Parathyroid adenoma (tissue), 2 donors: ENCODE results near the gene GSE1.

ENCODE experiments used
- H2AFZ ChIP-seq: fragments of 300-600 bp; sonication (generic); one replicate; pipeline ENCODE4 v1.7.0; 2017; ENCODE audit warnings: antibody characterized with exemption, mild to moderate bottlenecking
- H3K27ac ChIP-seq: fragments of 300-600 bp; sonication (generic); one replicate; pipeline ENCODE4 v1.7.0; 2017
- H3K27me3 ChIP-seq: fragments of 300-600 bp; sonication (generic); one replicate; pipeline ENCODE4 v1.7.0; 2017; ENCODE audit warnings: low read length; ENCODE audit not compliant: control insufficient read depth, insufficient read depth
- H3K36me3 ChIP-seq: fragments of 300-600 bp; sonication (generic); one replicate; pipeline ENCODE4 v1.7.0; 2017; ENCODE audit warnings: low read length; ENCODE audit not compliant: control insufficient read depth, insufficient read depth
- H3K4me1 ChIP-seq: fragments of 300-600 bp; sonication (generic); one replicate; pipeline ENCODE4 v1.7.0; 2017; ENCODE audit warnings: control low read depth
- H3K4me2 ChIP-seq: fragments of 300-600 bp; sonication (generic); one replicate; pipeline ENCODE4 v1.7.0; 2017; ENCODE audit warnings: low read length
- H3K4me3 ChIP-seq: fragments of 300-600 bp; sonication (generic); one replicate; pipeline ENCODE4 v1.7.0; 2017; ENCODE audit warnings: low read depth, low read length
- H3K79me2 ChIP-seq: fragments of 300-600 bp; sonication (generic); one replicate; pipeline ENCODE4 v1.7.0; 2017; ENCODE audit warnings: control low read depth
- H3K9ac ChIP-seq: fragments of 300-600 bp; sonication (generic); one replicate; pipeline ENCODE4 v1.7.0; 2017; ENCODE audit warnings: mild to moderate bottlenecking
- H3K9me3 ChIP-seq: fragments of 300-600 bp; sonication (generic); one replicate; pipeline ENCODE4 v1.7.0; 2017; ENCODE audit warnings: low read length; ENCODE audit not compliant: control insufficient read depth
- TF ChIP-seq, protein P1 (sequence below): fragments of 300-600 bp; sonication (generic); IDR thresholded peaks from one replicate; pipeline ENCODE4 v1.7.0; 2017; ENCODE audit warnings: antibody characterized with exemption, mild to moderate bottlenecking
- donor health status: primary hyperparathyroidism.

Gene GSE1

DNA sequence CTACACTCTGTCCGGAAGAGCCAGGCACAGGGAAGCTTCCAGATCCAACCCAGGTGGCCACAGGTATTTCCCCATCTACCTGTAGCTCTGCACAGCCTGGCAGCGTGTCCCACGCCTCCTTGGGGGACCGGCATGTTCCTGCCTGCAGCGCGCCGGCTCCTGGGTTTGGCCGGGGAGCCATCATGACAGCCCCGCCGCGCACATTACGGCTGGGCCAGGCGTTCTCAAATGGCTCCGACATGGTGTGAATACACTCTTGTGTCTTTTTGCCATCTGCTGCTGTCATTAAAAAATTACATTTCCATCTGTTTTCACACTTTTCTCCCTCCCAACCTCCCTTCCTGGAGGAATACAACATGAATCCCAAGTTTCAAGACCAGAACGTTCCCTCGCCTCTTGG is 83.7 kb downstream of the GSE1 start:
- Histone ChIP-seq H3K9ac (no peak overlapping the region), H3K4me2 (no peak overlapping the region), H2AFZ (no peak overlapping the region), H3K27ac (no peak overlapping the region), H3K9me3 (no peaks in the 10 kb centered on the region), H3K36me3 (no peaks in the 10 kb centered on the region), H3K79me2 (no peaks in the 10 kb centered on the region), H3K4me1 (peaks cover 8% of the 10 kb centered on the region), H3K27me3 (no peaks in the 10 kb centered on the region), H3K4me3 (no peak overlapping the region)
- TF ChIP-seq, protein P1, sequence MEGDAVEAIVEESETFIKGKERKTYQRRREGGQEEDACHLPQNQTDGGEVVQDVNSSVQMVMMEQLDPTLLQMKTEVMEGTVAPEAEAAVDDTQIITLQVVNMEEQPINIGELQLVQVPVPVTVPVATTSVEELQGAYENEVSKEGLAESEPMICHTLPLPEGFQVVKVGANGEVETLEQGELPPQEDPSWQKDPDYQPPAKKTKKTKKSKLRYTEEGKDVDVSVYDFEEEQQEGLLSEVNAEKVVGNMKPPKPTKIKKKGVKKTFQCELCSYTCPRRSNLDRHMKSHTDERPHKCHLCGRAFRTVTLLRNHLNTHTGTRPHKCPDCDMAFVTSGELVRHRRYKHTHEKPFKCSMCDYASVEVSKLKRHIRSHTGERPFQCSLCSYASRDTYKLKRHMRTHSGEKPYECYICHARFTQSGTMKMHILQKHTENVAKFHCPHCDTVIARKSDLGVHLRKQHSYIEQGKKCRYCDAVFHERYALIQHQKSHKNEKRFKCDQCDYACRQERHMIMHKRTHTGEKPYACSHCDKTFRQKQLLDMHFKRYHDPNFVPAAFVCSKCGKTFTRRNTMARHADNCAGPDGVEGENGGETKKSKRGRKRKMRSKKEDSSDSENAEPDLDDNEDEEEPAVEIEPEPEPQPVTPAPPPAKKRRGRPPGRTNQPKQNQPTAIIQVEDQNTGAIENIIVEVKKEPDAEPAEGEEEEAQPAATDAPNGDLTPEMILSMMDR = no peak

- TF ChIP-seq, protein P1 = no peak
- Histone ChIP-seq H2AFZ (no peak overlapping the region), H3K9ac (no peak overlapping the region), H3K79me2 (no peaks in the 10 kb centered on the region), H3K36me3 (no peaks in the 10 kb centered on the region), H3K4me2 (no peak overlapping the region), H3K9me3 (no peaks in the 10 kb centered on the region), H3K27ac (no peak overlapping the region), H3K27me3 (no peaks in the 10 kb centered on the region), H3K4me3 (no peak overlapping the region), H3K4me1 (peaks cover 8% of the 10 kb centered on the region)
Measured at GRCh38 chr16:85697431-85697830, 84.3 kb downstream of the GSE1 start.

GRCh38 chr16:85698459-85698891 is 85.4 kb downstream of the GSE1 start:
- Histone ChIP-seq H2AFZ (no peak overlapping the region), H3K27ac (no peak overlapping the region), H3K79me2 (no peaks in the 10 kb centered on the region), H3K4me3 (no peak overlapping the region), H3K36me3 (no peaks in the 10 kb centered on the region), H3K4me2 (no peak overlapping the region), H3K27me3 (no peaks in the 10 kb centered on the region), H3K4me1 (peaks cover 8% of the 10 kb centered on the region), H3K9ac (no peak overlapping the region), H3K9me3 (no peaks in the 10 kb centered on the region)
- TF ChIP-seq, protein P1 = no peak

- TF ChIP-seq, protein P1 = no peak
- Histone ChIP-seq H3K36me3 (no peaks in the 10 kb centered on the region), H3K9ac (no peak overlapping the region), H2AFZ (no peak overlapping the region), H3K27ac (no peak overlapping the region), H3K9me3 (no peaks in the 10 kb centered on the region), H3K79me2 (no peaks in the 10 kb centered on the region), H3K4me1 (peaks cover 8% of the 10 kb centered on the region), H3K27me3 (no peaks in the 10 kb centered on the region), H3K4me2 (no peak overlapping the region), H3K4me3 (no peak overlapping the region)
Measured at GRCh38 chr16:85698935-85699558, 85.9 kb downstream of the GSE1 start.

DNA sequence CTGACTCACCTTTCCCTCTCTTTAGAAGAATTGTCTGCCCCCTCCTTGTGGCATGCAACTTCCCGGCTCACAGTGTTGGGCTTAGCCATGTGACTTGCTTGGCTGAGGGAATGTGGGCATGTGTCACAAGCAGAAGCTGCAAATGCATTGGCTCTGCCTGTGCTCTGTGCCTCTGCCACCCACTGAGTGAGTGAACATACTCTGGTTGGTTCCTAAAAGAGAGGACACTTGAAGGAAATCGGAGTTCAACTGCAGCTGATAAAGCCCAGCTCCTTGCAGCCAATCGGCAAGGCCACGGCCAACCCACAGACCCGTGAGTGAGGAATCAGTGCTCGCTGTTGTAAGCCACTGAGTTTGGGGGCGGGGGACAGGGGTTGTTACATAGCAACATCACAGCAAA is 86.5 kb downstream of the GSE1 start:
- TF ChIP-seq, protein P1 = no peak
- H3K9me3 ChIP-seq = no peaks in the 10 kb centered on the region
- no peak overlapping the region for H2AFZ ChIP-seq
- no peaks in the 10 kb centered on the region for H3K27me3 ChIP-seq
- no peak overlapping the region for H3K9ac ChIP-seq
- no peak overlapping the region for H3K4me3 ChIP-seq
- no peak overlapping the region for H3K4me2 ChIP-seq
- H3K36me3 ChIP-seq = no peaks in the 10 kb centered on the region
- no peaks in the 10 kb centered on the region for H3K79me2 ChIP-seq
- H3K4me1 ChIP-seq = peaks cover 8% of the 10 kb centered on the region
- no peak overlapping the region for H3K27ac ChIP-seq
